Left colon (tissue), 2 donors: ENCODE data around the gene RIMS4. TPM values are rescaled to one million over a fixed set of nuclear protein-coding genes. Genes with fewer than 3 reads are reported as not detected.

Source experiments
- ATAC-seq: fragments of 200-7000 bp; cut with Tn5 transposase; one replicate; pipeline ENCODE4 v1.9.1; 2020; ENCODE audit warnings: mild to moderate bottlenecking, moderate library complexity
- DNase-seq, 2 donors: peaks; one replicate each; pipeline ENCODE4 v3.0.0-alpha.2; 2020
- intact Hi-C, 2 donors: fragments of 100-400 bp; cut with DNase I in 1 of 2; cut with micrococcal nuclease in 1 of 2; formaldehyde crosslinking; loops; one replicate each; pipeline versions ENCODE4 v1.11.2 to v1.14.0; 2022; cut with DNase I, micrococcal nuclease
- total RNA-seq, 2 donors: library from RNA; stranded (reverse); fragmentation: NEBNext Ultra II Directional; extraction: Animal tissue kit (Norgen Biotek cat#: 25700); gene quantifications; one replicate each; pipeline ENCODE4 v1.2.1, GENCODE V29; 2021
- donor health status: DM: no; HTN: no; CAD: no.
- donor health status: DM: yes; HTN: yes; CAD: no.

The RIMS4 gene
- total RNA-seq, 2 donors from 2014 or later: 0.56 to 1.2 TPM

DNA sequence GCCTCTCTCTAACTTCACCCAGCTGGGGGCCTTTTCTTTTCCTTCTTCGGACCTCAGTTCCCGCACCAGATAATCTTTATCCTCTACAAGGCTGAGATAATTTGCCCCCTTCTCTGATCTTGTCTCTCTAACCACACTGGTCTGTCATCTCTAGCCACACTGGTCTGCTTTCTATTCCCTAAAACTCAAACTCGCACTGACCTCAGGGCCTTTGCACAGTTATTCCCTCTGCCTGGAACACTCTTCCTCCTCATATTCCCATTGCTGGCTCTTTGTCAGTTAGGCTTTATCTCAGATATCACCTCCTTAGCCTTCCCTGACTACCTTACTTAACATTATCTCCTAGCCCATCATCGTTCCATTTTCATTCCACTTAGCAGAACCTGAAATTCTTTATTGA lies 7.6 kb downstream of the RIMS4 start:
- intact Hi-C loops: no loop called here
- no peak for ATAC-seq
- no peak for DNase-seq

DNA sequence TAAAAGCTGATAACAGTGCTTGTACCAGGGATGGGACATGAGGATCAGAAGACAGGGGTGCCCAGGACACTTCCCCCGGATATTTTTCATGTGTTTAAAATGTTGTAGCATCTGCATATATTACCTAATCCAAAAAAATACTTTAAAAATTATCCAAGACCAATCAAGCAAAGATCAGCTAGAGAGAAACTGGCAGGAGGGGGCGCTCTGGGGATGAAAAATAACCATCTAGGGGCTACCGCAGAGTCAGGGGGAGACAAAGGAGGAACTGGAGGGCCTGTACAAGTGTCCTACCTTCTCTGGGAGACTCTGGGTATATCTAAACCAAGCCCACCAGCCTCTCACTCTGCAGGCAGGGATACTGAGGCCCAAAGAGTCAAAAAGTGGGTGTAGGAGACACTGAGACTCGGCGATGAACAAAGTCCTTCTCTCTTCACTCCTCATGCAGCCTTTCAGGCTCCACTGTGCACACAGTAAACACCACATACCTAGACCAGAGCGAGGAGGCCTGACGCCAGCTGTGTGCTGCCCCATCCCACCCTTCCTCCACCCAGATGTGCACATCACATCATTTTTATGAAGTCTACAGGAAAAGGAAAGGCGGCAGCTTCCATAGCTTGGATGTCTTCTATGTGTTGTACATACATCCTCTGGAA lies 9.8 kb downstream of the RIMS4 start:
- intact Hi-C loops: no loop called here
- DNase-seq (peak in 1 of 2 donors; percentile 27), ATAC-seq (no peak)

DNA sequence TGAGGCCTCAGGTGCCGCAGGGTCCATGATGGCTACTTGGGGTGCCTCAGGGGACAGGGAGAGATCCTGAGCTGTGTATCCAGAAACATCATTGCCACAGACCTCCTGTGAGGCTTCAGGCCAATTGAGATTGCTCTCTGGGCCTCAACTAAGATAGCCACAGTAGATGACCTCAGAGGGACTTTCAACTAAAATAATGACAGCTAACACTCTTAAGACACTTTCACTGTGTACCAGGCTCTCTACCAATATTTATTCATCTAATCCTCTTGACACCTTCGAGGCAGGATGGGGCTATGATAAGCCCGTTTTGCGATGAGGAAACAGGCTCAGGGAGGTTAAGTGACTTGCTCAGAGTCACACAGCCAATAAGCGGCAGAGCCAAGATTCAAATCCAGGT lies 10.7 kb downstream of the RIMS4 start:
- DNase-seq: no peak
- no peak for ATAC-seq
- intact Hi-C loops: no loop called here

DNA sequence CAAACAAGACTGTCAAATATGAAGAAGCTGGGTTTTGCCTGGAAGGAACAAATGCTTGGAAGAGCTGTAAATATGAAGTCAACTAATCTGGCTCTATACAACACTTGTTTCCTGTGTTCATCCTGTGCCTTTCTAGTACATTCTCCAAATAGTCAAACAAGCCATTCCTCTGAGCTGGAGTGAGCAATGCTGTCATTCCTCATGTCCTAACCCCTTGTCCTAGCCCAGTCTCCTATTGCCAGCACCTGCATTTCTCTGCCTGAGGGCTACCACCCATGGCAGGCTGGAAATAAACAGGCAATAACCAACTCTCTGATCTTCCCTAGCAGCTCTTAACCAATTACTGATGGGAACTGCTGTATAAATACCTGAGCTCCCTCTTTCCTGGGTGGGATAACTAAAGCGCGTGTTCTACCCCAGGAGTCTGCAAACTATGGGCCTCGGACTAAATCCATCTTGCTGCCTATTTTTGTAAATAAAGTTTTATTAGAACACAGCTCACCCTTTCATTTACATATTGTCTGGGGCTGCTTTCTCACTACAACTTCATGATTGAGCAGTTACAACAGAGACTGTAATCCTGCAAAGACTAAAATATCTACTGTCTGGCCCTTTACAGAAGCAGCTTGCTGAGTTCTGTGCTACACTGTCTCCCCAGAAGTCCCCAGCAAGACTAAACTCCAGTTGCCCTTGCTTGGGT lies 13.4 kb downstream of the RIMS4 start:
- no peak for DNase-seq
- intact Hi-C loops: no loop called here
- no peak for ATAC-seq

DNA sequence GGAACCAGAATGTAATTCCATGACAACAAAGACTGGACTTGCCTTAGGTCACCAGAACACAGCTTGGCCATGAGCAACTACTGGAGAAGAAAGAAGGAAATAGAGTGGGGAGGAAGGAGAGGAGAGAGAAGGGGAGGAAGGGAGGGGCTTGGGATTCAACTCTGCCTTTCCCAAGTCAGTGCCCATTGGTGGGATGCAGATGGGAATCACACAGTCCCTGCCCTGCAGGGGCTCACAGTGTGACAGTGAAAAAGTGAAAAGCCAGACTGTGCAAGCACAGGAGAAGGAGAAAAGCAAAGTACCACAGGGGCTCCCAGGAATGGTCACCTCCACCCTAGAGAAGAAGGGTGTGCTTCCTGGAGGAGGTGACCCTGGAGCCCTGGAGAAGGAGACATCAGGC lies 14.0 kb downstream of the RIMS4 start:
- intact Hi-C loops: no loop called here
- DNase-seq: no peak
- no peak for ATAC-seq

GRCh38 chr20:44795836-44796235 lies 14.5 kb downstream of the RIMS4 start:
- intact Hi-C loops: no loop called here
- DNase-seq: no peak
- no peak for ATAC-seq

- ATAC-seq: no peak
- intact Hi-C loops: no loop called here
These were observed 17.6 kb downstream of the RIMS4 start for GRCh38 chr20:44792796-44793195.

DNA sequence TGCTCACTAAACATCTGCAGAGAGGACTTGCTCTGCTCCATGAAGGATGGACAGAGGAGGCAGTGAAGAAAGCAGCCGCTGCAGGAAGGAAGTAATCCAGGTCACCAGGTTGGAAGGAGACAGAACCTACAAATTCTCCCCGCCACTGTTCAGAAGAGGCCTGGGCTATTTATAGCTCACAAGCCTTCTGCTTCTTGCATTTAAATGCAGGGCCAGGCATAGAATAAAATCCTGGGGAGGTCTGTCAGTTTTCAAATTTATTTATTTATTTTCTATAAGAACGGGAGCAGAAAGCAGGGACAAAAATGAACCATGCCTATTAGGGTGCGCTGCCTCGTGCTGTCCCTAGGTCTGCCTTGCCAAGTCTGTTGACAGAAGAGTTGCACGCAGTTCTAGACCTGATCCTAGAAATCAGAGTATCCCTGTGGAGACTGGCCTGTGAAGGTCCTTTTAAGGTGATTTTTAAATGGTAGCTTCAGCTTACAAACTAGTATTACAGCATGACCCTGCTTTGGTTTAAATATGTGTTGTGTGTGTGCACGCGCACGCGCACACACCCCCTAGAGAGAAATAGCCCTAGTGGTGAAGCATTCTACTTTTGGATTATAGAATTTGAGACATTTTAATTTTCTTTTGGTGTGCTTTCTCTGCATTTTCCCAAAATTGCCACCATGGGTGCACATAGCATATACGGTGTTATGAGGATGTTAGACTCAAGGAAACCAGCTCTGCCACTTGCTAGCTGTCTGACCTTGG lies 19.5 kb downstream of the RIMS4 start:
- ATAC-seq (no peak), DNase-seq (no peak)
- intact Hi-C loops: no loop called here

More at GRCh38 chr20:44792796-44793195, 17.6 kb downstream of the RIMS4 start:
- DNase-seq: no peak

DNA sequence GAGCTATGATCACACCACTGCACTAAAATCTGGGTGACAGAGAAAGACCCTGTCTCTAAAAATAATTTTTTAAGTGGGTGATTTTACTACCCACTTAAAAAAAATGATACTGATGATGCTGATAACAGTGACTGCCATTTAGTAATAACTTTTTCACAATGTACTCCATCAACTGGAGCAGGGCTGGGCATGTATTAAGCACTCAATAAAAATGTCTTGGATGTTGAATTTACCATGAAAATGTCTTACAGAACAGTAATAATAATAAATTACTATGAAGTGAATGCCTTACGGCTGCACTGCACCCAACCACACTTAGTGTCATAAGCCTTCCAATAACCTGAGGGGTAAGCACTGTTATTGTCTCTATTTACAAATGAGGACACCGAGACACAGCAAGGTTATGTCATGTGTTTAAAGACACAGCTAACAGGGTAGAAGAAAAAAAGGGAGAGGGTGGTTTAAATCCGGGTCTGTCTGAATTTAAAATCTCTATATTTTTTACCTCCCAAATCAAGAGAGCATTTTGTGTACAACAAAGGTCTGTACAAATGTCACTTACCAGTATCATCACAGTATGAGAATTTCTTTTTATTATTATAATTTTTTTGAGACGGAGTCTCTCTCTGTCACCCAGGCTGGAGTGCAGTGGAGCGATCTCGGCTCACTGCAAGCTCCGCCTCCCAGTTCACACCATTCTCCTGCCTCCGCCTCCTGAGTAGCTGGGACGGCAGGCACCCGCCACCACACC lies 21.5 kb downstream of the RIMS4 start:
- ATAC-seq (no peak), DNase-seq (no peak)
- intact Hi-C loops: no loop called here

DNA sequence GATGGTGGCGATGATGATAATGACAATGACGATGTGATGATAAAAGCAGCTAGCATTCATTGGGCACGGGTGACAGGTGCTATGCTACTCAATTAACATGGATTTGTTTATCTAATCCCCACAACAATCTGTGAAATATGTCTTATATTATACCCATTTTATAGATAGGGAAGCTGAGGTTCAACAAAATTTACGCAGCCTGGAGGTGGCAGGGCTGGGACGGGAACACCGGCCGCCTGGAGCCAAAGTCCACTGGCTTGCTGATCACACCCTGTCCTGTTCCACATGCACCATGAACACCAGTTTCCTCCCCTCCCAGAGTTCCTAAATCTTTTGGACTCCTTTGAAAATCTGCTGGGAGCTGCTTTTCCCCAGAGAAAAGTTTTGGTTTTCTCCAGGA lies 23.0 kb downstream of the RIMS4 start:
- intact Hi-C loops: no loop called here
- DNase-seq (peak in 1 of 2 donors; percentile 12), ATAC-seq (peak; percentile 61)

DNA sequence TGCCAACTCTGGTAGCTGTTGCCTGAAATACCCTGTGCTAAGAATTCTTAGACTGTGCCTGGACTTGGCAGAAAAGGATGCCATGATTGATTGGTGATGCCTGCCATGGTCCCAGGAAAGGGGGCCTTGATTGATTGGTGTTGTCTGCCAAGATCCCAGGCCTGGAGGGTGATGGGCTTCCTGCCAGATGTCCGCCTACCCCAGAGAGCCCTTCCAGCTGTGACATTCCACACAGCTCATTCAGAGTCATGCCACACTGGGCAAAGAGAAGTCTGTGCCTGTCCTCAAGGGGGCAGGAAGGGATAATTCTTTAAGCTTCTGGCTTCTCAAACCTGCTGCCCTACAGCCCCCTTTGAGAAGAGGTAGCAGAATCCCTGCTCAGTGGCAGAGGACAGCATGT lies 24.6 kb downstream of the RIMS4 start:
- intact Hi-C loops: no loop called here
- DNase-seq (no peak), ATAC-seq (no peak)

DNA sequence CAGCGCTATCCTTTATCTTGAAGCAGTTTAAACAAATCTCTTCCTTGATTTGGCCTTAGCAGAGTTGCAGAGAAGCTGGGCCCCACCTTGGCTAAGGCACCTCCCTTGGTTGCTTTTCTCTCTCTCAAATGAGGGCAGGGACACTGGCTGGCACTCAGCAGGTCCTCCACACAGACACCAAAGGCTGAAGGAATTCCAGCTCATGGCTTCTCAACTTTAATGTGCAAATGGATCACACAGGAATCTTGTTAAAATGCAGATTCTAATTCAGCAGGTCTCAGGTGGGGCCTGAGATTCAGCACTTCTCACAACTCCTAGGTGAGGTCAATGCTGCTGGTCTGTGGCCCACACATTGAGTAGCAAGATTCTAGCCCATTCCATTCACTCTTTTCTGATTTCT lies 25.7 kb downstream of the RIMS4 start:
- ATAC-seq (no peak), DNase-seq (no peak)
- intact Hi-C loops: no loop called here

DNA sequence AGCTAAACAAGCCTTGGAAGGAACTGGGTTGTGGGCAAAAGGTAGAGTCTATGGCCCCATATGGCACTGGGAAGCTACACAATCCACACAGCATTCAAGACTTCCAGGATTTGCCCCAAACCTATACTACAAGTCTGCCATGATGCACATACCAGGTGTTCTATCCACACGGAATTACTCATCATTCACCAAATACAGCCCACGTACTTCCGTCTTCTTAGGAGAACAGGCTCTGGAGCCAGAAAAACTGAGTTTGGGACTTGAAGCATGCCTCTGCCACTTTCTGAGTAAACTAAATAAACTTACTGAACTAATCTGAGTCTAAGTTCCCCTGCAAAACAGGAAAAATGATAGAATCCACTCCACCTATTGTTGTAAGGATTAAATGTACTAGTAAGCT lies 28.6 kb downstream of the RIMS4 start:
- intact Hi-C loops: no loop called here
- DNase-seq (no peak), ATAC-seq (no peak)

GRCh38 chr20:44781118-44781517 lies 29.2 kb downstream of the RIMS4 start:
- DNase-seq: no peak
- ATAC-seq: no peak
- intact Hi-C loops: no loop called here

GRCh38 chr20:44780226-44780625 lies 30.1 kb downstream of the RIMS4 start:
- intact Hi-C loops: no loop called here
- ATAC-seq (peak; percentile 44), DNase-seq (peak in 1 of 2 donors; percentile 57)

GRCh38 chr20:44776980-44777379 lies 33.4 kb downstream of the RIMS4 start:
- intact Hi-C loops: no loop called here
- DNase-seq (peak in 1 of 2 donors; percentile 12), ATAC-seq (no peak)

- ATAC-seq (no peak), DNase-seq (no peak)
- intact Hi-C loops: no loop called here
These were observed 37.1 kb downstream of the RIMS4 start for GRCh38 chr20:44773070-44773829.

- intact Hi-C loops: no loop called here
- no peak for ATAC-seq
- no peak for DNase-seq
These were observed 37.7 kb downstream of the RIMS4 start for GRCh38 chr20:44772636-44773035.

DNA sequence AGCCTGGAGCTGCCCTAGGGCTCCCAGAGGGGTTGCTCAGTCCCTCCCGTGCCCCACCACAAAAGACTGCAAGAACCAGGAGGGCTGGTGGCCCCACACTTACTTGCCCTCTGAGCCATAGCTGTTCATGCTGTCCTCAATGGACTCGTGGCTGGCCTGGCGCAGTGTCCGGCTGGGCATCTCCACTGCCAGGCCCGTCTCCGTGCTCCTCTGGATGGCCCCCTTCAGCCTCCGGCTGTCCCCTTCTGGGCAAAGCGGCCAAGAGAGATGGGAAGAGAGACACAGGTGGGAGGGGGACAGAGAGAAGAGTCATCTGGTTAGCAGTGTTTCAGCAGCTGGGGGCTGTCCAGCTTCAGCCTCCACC lies 39.2 kb downstream of the RIMS4 start:
- intact Hi-C loops: no loop called here
- no peak for DNase-seq
- no peak for ATAC-seq
